ENCODE results near the gene RCOR3.

RCOR3 gene

GRCh38 chr1:211305044-211305443 is 45.9 kb downstream of the RCOR3 start:
- no peaks in the 10 kb centered on the region for H3K79me2 ChIP-seq (ENCODE audit: insufficient read depth, low read length)
- H3K9ac ChIP-seq (ENCODE audit: low read length) = no peak overlapping the region
- no peak overlapping the region for H3K4me3 ChIP-seq (ENCODE audit: insufficient read depth, low read length, poor library complexity, severe bottlenecking)
- H3K9me3 ChIP-seq (ENCODE audit: insufficient read depth, low read length) = no peaks in the 10 kb centered on the region
- H3K4me2 ChIP-seq (ENCODE audit: low read depth, low read length, poor library complexity, severe bottlenecking) = no peak overlapping the region
- no peak overlapping the region for H2AFZ ChIP-seq (ENCODE audit: low read depth, low read length, severe bottlenecking)
- 0 out of 2 replicates have a peak, but pooled peaks cover 4% of the 10 kb centered on the region for H3F3A ChIP-seq (ENCODE audit: insufficient read depth)
- no peak overlapping the region for H3K27ac ChIP-seq (ENCODE audit: low read depth, low read length)
- peaks cover 29% of the 10 kb centered on the region; the same call in 1 of the 2 replicates for H3K36me3 ChIP-seq (ENCODE audit: low read length)
- no peaks in the 10 kb centered on the region for H4K20me1 ChIP-seq (ENCODE audit: low read depth, low read length)
- H3K9me2 ChIP-seq (replicated peaks; ENCODE audit: insufficient read depth, low read length) = no peaks in the 10 kb centered on the region
- H3K27me3 ChIP-seq (ENCODE audit: low read length) = no peaks in the 10 kb centered on the region
- TF ChIP-seq EZH2phosphoT487 (conservative IDR thresholded peaks at IDR 0.05; ENCODE audit: low read length) (no peak), CTCF (IDR thresholded peaks at IDR 0.05; ENCODE audit: insufficient read depth, low read length, poor library complexity, severe bottlenecking) (no peak)

- no peaks in the 10 kb centered on the region for H3K9me3 ChIP-seq (ENCODE audit: insufficient read depth, low read length)
- H3K9me2 ChIP-seq (replicated peaks; ENCODE audit: insufficient read depth, low read length) = no peaks in the 10 kb centered on the region
- no peak overlapping the region for H3K4me2 ChIP-seq (ENCODE audit: low read depth, low read length, poor library complexity, severe bottlenecking)
- TF ChIP-seq EZH2phosphoT487 (conservative IDR thresholded peaks at IDR 0.05; ENCODE audit: low read length) (no peak), CTCF (IDR thresholded peaks at IDR 0.05; ENCODE audit: insufficient read depth, low read length, poor library complexity, severe bottlenecking) (no peak)
- no peaks in the 10 kb centered on the region for H3K27me3 ChIP-seq (ENCODE audit: low read length)
- 0 out of 2 replicates have a peak, but pooled peaks cover 4% of the 10 kb centered on the region for H3F3A ChIP-seq (ENCODE audit: insufficient read depth)
- no peaks in the 10 kb centered on the region for H4K20me1 ChIP-seq (ENCODE audit: low read depth, low read length)
- H3K9ac ChIP-seq (ENCODE audit: low read length) = no peak overlapping the region
- no peak overlapping the region for H2AFZ ChIP-seq (ENCODE audit: low read depth, low read length, severe bottlenecking)
- H3K4me3 ChIP-seq (ENCODE audit: insufficient read depth, low read length, poor library complexity, severe bottlenecking) = no peak overlapping the region
- H3K36me3 ChIP-seq (ENCODE audit: low read length) = peaks cover 31% of the 10 kb centered on the region
- H3K79me2 ChIP-seq (ENCODE audit: insufficient read depth, low read length) = no peaks in the 10 kb centered on the region
- H3K27ac ChIP-seq (ENCODE audit: low read depth, low read length) = no peak overlapping the region
These were observed 50.5 kb downstream of the RCOR3 start for GRCh38 chr1:211309617-211310016.

GRCh38 chr1:211313392-211313791 is 54.2 kb downstream of the RCOR3 start:
- H3K9ac ChIP-seq (ENCODE audit: low read length) = no peak overlapping the region
- peaks cover 36% of the 10 kb centered on the region for H3K36me3 ChIP-seq (ENCODE audit: low read length)

More at GRCh38 chr1:211313392-211313791, 54.2 kb downstream of the RCOR3 start:
- Histone ChIP-seq H3K79me2 (ENCODE audit: insufficient read depth, low read length) (no peaks in the 10 kb centered on the region), H3K4me3 (ENCODE audit: insufficient read depth, low read length, poor library complexity, severe bottlenecking) (no peak overlapping the region), H3K9me3 (ENCODE audit: insufficient read depth, low read length) (no peaks in the 10 kb centered on the region), H3K9me2 (replicated peaks; ENCODE audit: insufficient read depth, low read length) (no peaks in the 10 kb centered on the region), H3K27ac (ENCODE audit: low read depth, low read length) (no peak overlapping the region), H3K4me2 (ENCODE audit: low read depth, low read length, poor library complexity, severe bottlenecking) (no peak overlapping the region), H3K27me3 (ENCODE audit: low read length) (no peaks in the 10 kb centered on the region), H4K20me1 (ENCODE audit: low read depth, low read length) (no peaks in the 10 kb centered on the region), H3F3A (ENCODE audit: insufficient read depth) (peaks cover 8% of the 10 kb centered on the region; the same call in 1 of the 2 replicates), H2AFZ (ENCODE audit: low read depth, low read length, severe bottlenecking) (no peak overlapping the region)
- TF ChIP-seq CTCF (IDR thresholded peaks at IDR 0.05; ENCODE audit: insufficient read depth, low read length, poor library complexity, severe bottlenecking) (no peak), EZH2phosphoT487 (conservative IDR thresholded peaks at IDR 0.05; ENCODE audit: low read length) (no peak)

Measured in SU-DHL-6 (cell line).